EL (cell line): ENCODE measurements around the gene SPECC1.
"Not testable (repeated sequence)": the region's sequence is repeated elsewhere in the genome, so short reads cannot be mapped to it uniquely, and the experiment has no call there.

ENCODE experiments used
- DNase-seq: peaks from one replicate; pipeline ENCODE4 v3.0.0-alpha.2; 2016

Gene SPECC1

GRCh38 chr17:20142268-20142667 lies 133.1 kb downstream of the SPECC1 start:
- no peak for DNase-seq

- DNase-seq: no peak
These were observed 134.6 kb downstream of the SPECC1 start for GRCh38 chr17:20143740-20144139.

GRCh38 chr17:20145567-20145966 lies 136.4 kb downstream of the SPECC1 start:
- no peak for DNase-seq

GRCh38 chr17:20149251-20149650 lies 140.1 kb downstream of the SPECC1 start:
- DNase-seq: no peak

- no peak for DNase-seq
These were observed 142.0 kb downstream of the SPECC1 start for GRCh38 chr17:20151174-20151573.

GRCh38 chr17:20153231-20153630 lies 144.1 kb downstream of the SPECC1 start:
- DNase-seq: no peak

- DNase-seq: no peak
These were observed 145.3 kb downstream of the SPECC1 start for GRCh38 chr17:20154286-20155000.

GRCh38 chr17:20155258-20156195 lies 146.4 kb downstream of the SPECC1 start:
- peak; percentile 95 for DNase-seq

- peak; percentile 56 for DNase-seq
These were observed 147.2 kb downstream of the SPECC1 start for GRCh38 chr17:20156196-20157000.

- no peak for DNase-seq
These were observed 147.8 kb downstream of the SPECC1 start for GRCh38 chr17:20157001-20157310.

- DNase-seq: no peak
These were observed 149.4 kb downstream of the SPECC1 start for GRCh38 chr17:20158580-20158979.

- no peak for DNase-seq
These were observed 150.4 kb downstream of the SPECC1 start for GRCh38 chr17:20159406-20160069.

- DNase-seq: not testable (repeated sequence)
These were observed 156.4 kb downstream of the SPECC1 start for GRCh38 chr17:20165516-20165915.

- DNase-seq: no peak
These were observed 160.9 kb downstream of the SPECC1 start for GRCh38 chr17:20170085-20170484.

GRCh38 chr17:20171741-20172365 lies 162.7 kb downstream of the SPECC1 start:
- DNase-seq: peak; percentile 18

- DNase-seq: no peak
These were observed 163.2 kb downstream of the SPECC1 start for GRCh38 chr17:20172376-20172775.

GRCh38 chr17:20173091-20173490 lies 163.9 kb downstream of the SPECC1 start:
- DNase-seq: peak; percentile 29

GRCh38 chr17:20174588-20175265 lies 165.6 kb downstream of the SPECC1 start:
- peak; percentile 83 for DNase-seq

GRCh38 chr17:20179041-20179440 lies 169.9 kb downstream of the SPECC1 start:
- no peak for DNase-seq

GRCh38 chr17:20180661-20181060 lies 171.5 kb downstream of the SPECC1 start:
- no peak for DNase-seq

- no peak for DNase-seq
These were observed 175.0 kb downstream of the SPECC1 start for GRCh38 chr17:20184181-20184580.
